Activated effector memory CD4-positive, alpha-beta T cell treated with anti-CD3 and anti-CD28 coated beads, Interleukin-2, amount 50 U/mL, for 16 hours (primary cell): Measurements from ENCODE around the gene PSME1.
A peak's percentile ranks its signal among the peaks of the same experiment; 100 is the strongest.
"Not testable (repeated sequence)": the region's sequence is repeated elsewhere in the genome, so short reads cannot be mapped to it uniquely, and the experiment has no call there.

ENCODE experiments used
- DNase-seq: peaks from one replicate; pipeline ENCODE4 v3.0.0-alpha.2; 2020

Gene PSME1

DNA sequence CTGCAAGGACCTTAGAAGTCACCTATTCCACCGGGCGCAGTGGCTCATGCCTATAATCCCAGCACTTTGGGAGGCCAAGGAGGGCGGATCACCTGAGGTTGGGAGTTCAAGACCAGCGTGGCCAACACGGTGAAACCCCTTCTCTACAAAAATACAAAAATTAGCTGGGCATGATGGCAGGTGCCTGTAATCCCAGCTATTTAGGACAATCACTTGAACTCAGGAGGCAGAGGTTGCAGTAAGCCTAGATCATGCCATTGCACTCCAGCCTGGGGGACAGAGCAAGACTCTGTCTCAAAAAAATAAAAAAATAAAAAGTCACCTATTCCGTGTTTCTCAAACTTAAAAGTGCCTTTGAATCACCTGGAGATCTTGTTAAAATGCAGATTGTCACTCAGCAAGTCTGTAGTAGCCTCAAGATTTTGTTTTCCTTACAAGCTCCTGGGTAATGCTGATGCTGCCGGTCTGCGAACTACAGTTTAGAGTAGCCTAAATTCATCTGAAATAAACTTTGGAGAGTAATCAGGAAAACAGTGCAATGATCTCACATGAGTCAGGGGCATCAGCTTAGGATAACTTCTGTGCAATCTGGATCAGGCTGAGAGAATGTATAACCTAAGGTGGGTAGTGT, 30.3 kb upstream of the PSME1 start:
- not testable (repeated sequence) for DNase-seq

DNA sequence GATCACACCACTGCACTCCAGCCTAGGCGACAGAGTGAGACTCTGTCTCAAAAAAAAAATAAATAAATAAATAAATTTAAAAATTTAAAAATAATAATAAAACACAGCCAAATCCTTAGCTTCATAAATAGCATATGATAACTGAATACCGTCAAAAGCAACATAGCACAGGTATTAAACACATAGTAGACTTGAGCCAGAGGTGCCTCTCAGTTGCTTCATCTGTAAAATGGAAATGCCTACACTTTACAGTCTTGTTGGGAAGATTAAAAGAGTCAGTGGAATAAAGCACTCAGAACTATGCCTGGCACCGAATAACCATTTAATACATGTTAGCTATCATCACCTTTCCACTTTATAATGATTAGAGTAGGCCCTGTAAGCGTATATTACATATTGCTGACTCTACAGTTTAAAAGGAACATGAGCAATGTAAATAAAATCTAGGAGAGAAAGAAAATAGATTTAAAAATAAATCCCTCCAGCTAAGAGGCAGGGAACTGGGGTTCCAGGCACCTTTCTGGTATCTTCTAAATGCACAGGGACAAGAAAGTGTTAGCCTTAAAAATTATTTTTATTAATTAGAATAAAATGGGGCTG, 29.2 kb upstream of the PSME1 start:
- DNase-seq, result no peak

- no peak for DNase-seq
These were observed 27.6 kb upstream of the PSME1 start for GRCh38 chr14:24108336-24108874.

- DNase-seq, result no peak
These were observed 25.9 kb upstream of the PSME1 start for GRCh38 chr14:24110060-24110459.

- no peak for DNase-seq
These were observed 25.5 kb upstream of the PSME1 start for GRCh38 chr14:24110523-24110922.

DNA sequence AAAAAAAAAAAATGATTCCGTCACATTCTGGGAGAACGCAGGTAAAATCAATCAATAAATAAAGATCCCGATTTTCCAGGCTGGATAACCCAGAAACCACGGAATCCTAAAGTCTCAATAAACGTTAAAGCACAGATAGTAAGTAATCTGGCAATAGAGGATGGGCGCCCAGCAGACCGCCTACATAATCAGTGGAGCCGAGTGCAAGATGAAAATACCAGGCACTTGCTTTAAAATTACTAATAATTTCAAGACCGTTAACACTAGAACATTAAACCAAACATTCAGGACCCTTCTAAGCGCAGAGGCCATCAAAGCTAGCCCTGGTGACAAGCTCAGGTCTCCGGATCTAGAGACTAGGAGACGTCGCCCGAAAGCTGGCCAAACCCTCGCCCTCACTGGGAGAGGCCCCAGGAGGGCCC, 22.6 kb upstream of the PSME1 start:
- no peak for DNase-seq

GRCh38 chr14:24113801-24114531, 22.0 kb upstream of the PSME1 start:
- peak; percentile 91 for DNase-seq

- DNase-seq, result peak; percentile 99
These were observed 21.2 kb upstream of the PSME1 start, which contains the start of the genes DCAF11 and NRL for GRCh38 chr14:24114532-24115421. TSS of gene DCAF11 (plus strand) at chr14:24114777. CDS start at chr14:24115595, 818 bp downstream. TSS of gene NRL (minus strand) at chr14:24114949. CDS start at chr14:24082848, 32,101 bp downstream.

- peak; percentile 68 for DNase-seq
These were observed 20.4 kb upstream of the PSME1 start for GRCh38 chr14:24115422-24116127.

- no peak for DNase-seq
These were observed 19.7 kb upstream of the PSME1 start for GRCh38 chr14:24116128-24116814.

GRCh38 chr14:24117179-24117578, 18.8 kb upstream of the PSME1 start:
- DNase-seq, result no peak

- no peak for DNase-seq
These were observed 16.3 kb upstream of the PSME1 start for GRCh38 chr14:24119691-24120090.

- no peak for DNase-seq
These were observed 14.8 kb upstream of the PSME1 start for GRCh38 chr14:24121210-24121609.

GRCh38 chr14:24122416-24122815, 13.6 kb upstream of the PSME1 start:
- no peak for DNase-seq

DNA sequence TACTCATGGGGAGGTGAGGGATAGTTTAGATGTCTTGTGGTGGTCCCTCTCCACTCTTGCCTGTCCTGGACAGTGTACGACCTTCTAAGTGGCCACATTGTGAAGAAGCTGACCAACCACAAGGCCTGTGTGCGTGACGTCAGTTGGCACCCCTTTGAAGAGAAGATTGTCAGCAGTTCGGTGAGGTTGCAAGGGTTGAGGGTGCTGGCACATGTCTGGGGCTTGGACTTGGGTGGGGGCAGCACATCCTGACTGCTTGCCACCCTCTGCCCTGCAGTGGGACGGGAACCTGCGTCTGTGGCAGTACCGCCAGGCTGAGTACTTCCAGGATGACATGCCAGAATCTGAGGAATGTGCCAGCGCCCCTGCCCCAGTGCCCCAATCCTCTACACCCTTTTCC, 13.1 kb upstream of the PSME1 start:
- no peak for DNase-seq

- no peak for DNase-seq
These were observed 12.3 kb upstream of the PSME1 start for GRCh38 chr14:24123424-24124417.

- no peak for DNase-seq
These were observed 9.1 kb upstream of the PSME1 start for GRCh38 chr14:24126939-24127338.

GRCh38 chr14:24127673-24128072, 8.3 kb upstream of the PSME1 start:
- DNase-seq, result no peak

GRCh38 chr14:24129410-24129998, 6.5 kb upstream of the PSME1 start:
- no peak for DNase-seq

DNA sequence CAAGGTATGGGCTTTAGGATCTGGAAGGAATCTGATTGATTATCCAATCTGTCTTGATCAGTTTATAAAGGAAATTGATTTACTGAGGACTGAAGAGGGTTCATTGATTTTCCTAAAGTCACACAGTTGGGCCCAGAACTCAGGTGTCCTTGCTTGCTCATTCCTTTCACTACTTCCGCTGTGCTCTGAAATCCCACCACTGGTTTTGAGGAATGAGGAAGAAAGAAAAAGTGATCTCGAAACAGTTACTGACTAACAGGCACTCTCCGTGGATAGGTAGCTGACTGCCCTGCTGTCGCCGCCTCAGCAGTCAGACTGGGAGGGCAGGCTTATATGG, 5.6 kb upstream of the PSME1 start, which contains the start of gene FITM1:
Gene FITM1, plus strand, starts transcription at position 280 of the 337 bp plus-strand sequence. CDS start 905 bp downstream, outside the sequence.
- no peak for DNase-seq
